H1 (cell line): Measurements from ENCODE around the gene CAPN10. TPM values are rescaled to one million over a fixed set of nuclear protein-coding genes. Genes with fewer than 3 reads are reported as not detected.

ENCODE experiments used
- BRCA1 ChIP-seq: IDR thresholded peaks from 2 replicates; pipeline ENCODE4 v1.6.1; 2012; ENCODE audit warnings: low read depth, low read length, improper control_type of control experiment
- CHD2 ChIP-seq: IDR thresholded peaks from 2 replicates; pipeline ENCODE4 v1.6.1; 2012; ENCODE audit warnings: low read length, improper control_type of control experiment
- CHD7 ChIP-seq: fragments of 300-600 bp; sonication (generic); IDR thresholded peaks from 2 replicates; pipeline ENCODE4 v1.7.1; 2012; ENCODE audit warnings: low read length, moderate library complexity, mild to moderate bottlenecking, inconsistent platforms; ENCODE audit not compliant: insufficient replicate concordance
- CTBP2 ChIP-seq: IDR thresholded peaks from 2 replicates; pipeline ENCODE4 v1.7.0; 2011; ENCODE audit warnings: borderline replicate concordance, mild to moderate bottlenecking, moderate library complexity, mixed read lengths, low read length; ENCODE audit not compliant: insufficient read depth, insufficient read length
- EZH2 ChIP-seq: fragments of 200-600 bp; sonication (generic); IDR thresholded peaks from 2 replicates; pipeline ENCODE4 v1.7.1; 2012; ENCODE audit warnings: low read depth, mild to moderate bottlenecking, moderate library complexity, low read length, inconsistent platforms; ENCODE audit not compliant: severe bottlenecking
- HDAC6 ChIP-seq: IDR thresholded peaks from one replicate; pipeline ENCODE4 v1.7.1; 2012; ENCODE audit warnings: low read depth, mild to moderate bottlenecking, inconsistent platforms, low read length, moderate library complexity
- MAX ChIP-seq: IDR thresholded peaks from 2 replicates; pipeline ENCODE4 v1.6.1; 2012; ENCODE audit warnings: inconsistent platforms
- POLR2A ChIP-seq, 2 experiments: IDR thresholded peaks; 1 replicate in 1 of 2; 2 replicates in 1 of 2; pipeline ENCODE4 v1.6.1; 2011; ENCODE audit warnings: low read depth in 2 of 2, low read length in 2 of 2, mild to moderate bottlenecking in 2 of 2; ENCODE audit errors: control extremely low read depth in 1 of 2
- POU5F1 ChIP-seq: IDR thresholded peaks from 2 replicates; pipeline ENCODE4 v1.6.1; 2011; ENCODE audit warnings: low read depth, mild to moderate bottlenecking, low read length, moderate library complexity
- SP2 ChIP-seq: IDR thresholded peaks from 2 replicates; pipeline ENCODE4 v1.6.1; 2012; ENCODE audit warnings: mild to moderate bottlenecking, low read length, inconsistent platforms
- SRF ChIP-seq: IDR thresholded peaks from 2 replicates; pipeline ENCODE4 v1.6.1; 2011; ENCODE audit warnings: mild to moderate bottlenecking, low read depth, low read length, moderate library complexity
- TBP ChIP-seq: IDR thresholded peaks from 2 replicates; pipeline ENCODE4 v1.6.1; 2011; ENCODE audit warnings: low read depth, low read length, improper control_type of control experiment
- YY1 ChIP-seq: IDR thresholded peaks from 2 replicates; pipeline ENCODE4 v1.6.1; 2011; ENCODE audit warnings: low read depth, mild to moderate bottlenecking, low read length
- polyA plus RNA-seq, 7 experiments: library from polyadenylated mRNA; depleted of rRNA in 3 of 7; stranded (reverse) in 5 of 7; unstranded in 2 of 7; fragments of >200 nt in 5 of 7; fragments of 200-250 nt in 2 of 7; gene quantifications; 1 replicate in 5 of 7; 2 replicates in 1 of 7; 4 replicates in 1 of 7; pipeline versions ENCODE4 v1.2.1 to v1.2.3, GENCODE V29; 2011 to 2013; ENCODE audit warnings: missing spikeins in 2 of 7, mixed read lengths in 2 of 7
- total RNA-seq: library from RNA; stranded (reverse); fragmentation: NEBNext Ultra II Directional; extraction: Animal tissue kit (Norgen Biotek cat#: 25700); gene quantifications from 2 replicates; pipeline ENCODE4 v1.2.1, GENCODE V29; 2021

Gene CAPN10
- total and polyA plus RNA-seq, 2 of the 8 experiments (the other 6 are each of a cell fraction or from before 2014, with no cell fraction given): 30.7 to 39.8 TPM

GRCh38 chr2:240640939-240641338, 54.4 kb downstream of the CAPN10 start (continued):
- TF ChIP-seq CHD7: no peak
- peak; percentile 25; the same call in 1 of the 2 replicates for TF ChIP-seq TBP
- no peak for TF ChIP-seq CHD2
- no peak for TF ChIP-seq BRCA1
- no peak for TF ChIP-seq SP2
- no peak for TF ChIP-seq EZH2
- TF ChIP-seq MAX: 0 out of 2 replicates have a peak, but pooled peaks have one; percentile 19
- TF ChIP-seq YY1: 0 out of 2 replicates have a peak, but pooled peaks have one; percentile 40
- no peak for TF ChIP-seq SRF
- no peak for TF ChIP-seq CTBP2
- no peak for TF ChIP-seq HDAC6
- no peak for TF ChIP-seq POU5F1
- TF ChIP-seq POLR2A (IDR thresholded peaks at IDR 0.05; ENCODE audit: control extremely low read depth in 1 of 2, low read depth in 2 of 2, low read length in 2 of 2): no peak
